Left forelimb (tissue), 1 donor: ENCODE results near the gene C7orf33.

Experiments
- DNase-seq: peaks from one replicate; pipeline ENCODE4 v3.0.0-alpha.2; 2018; ENCODE audit warnings: low spot score

The C7orf33 gene

DNA sequence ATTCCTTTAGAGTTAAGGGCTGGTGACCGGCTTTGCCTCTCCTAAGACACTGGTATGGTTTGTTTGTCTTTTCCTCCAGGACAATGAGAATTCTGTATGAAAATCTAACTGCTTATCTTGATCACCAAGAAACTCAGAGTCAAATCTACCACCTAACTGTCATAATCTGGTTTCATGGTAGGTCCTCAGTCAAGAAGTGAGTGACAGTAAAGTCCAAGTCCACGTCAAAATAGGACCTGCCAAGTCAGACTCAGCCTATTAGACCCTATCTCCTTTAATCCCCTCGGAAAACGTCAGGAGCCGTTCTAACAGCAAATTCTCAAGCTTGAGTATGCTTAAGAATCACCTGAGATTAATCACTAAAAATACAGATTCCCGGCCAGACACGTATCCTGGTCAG is 37.4 kb downstream of the C7orf33 start:
- no peak for DNase-seq

DNA sequence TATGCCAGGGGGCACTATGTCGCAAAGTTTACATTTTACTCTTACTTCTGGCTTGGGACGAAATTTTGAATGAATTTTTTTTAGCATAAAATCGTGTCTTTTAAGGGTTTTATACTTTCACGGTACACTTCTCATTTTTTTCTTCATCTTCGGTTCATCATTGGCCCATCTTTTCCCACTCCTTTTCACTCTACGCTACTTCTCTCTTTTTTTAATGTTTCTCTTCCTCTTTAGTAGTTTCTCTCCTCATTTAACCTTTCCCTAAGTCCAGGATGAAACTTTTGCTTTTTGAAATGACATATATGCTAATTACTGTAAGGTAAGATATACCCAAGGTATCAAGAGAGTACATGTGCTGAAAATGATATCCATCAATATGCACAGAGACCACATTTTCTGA is 39.5 kb downstream of the C7orf33 start:
- no peak for DNase-seq

DNA sequence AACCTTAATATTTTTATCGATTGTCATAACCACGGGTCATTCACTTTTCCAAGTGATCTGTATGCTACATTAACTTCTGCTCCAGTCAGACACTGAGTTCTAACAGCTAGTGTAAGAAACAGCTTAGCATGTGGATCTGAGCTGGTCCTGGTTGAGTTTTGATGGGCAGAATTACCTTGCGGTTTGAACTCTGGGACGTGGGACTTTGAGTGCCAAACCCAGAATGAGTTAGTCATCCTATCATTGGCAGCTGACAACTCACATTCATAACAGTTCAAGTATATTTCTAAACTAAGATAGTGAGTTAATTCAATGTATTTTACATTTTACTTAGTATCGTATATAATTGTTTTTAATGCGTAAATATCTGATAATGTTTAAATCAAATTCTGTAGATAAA is 43.2 kb downstream of the C7orf33 start:
- no peak for DNase-seq

DNA sequence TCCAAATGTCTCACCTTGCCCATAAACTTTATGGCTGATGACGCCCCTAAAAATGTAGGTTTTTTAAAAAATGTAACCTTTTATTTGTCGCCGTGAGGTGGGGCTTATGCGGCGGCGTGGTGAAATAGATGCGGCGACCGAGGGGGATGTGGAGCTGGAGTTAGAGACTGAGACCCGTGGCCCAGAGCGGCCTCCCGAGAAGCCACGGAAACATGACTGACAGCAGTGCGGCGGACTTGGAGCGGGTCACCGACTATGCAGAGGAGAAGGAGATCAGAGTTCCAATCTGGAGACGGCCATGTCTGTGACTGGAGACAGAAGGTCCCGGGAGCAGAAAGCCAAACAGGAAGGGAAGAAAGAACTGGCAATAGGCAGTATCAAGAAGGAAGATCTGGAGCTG is 46.5 kb downstream of the C7orf33 start:
- no peak for DNase-seq

DNA sequence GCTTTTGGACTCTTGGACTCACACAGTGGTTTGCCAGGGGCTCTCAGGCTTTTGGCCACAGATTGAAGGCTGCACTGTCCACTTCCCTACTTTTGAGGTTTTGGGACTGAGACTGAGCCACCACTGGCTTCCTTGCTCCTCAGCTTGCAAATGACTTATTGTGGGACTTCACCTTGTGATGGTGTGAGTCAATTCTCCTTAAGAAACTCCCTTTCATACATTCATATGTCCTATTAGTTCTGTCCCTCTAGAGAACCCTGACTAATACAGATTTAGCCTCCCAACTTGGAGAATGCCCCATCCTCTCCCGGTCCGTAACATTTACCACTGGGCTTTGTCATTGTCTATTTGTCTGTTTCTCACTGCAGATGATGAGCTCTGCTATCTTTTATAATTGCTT is 55.3 kb downstream of the C7orf33 start:
- DNase-seq = no peak

DNA sequence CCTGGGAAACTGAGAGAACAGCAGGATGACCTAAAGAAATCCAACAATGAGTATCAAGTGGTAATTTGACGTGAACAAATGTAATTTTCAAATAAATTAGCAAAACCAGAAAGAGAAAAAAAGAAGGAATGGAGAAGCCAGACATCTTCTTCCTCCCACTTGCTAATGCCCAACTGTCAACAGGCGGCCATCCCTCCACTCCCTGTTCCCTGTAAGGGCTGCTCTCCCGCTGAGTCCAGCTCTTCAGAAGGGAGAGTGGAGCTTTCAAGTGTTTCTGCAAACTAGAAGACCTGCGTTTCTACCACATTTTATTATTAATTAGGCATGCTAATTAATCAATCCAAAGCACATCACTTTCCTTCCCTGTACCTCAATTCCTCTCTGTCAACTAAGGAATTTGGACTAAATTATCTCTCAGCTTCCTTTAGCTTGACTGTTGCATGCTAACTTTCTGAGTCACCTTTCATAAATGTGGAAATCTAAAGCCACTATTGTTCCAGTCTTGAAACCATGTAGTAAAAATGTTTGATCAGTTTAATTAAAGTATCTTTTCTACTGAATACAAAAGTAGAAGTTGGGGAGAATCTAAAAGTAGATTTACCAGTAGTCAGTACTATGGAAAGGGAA is 59.8 kb downstream of the C7orf33 start:
- no peak for DNase-seq

DNA sequence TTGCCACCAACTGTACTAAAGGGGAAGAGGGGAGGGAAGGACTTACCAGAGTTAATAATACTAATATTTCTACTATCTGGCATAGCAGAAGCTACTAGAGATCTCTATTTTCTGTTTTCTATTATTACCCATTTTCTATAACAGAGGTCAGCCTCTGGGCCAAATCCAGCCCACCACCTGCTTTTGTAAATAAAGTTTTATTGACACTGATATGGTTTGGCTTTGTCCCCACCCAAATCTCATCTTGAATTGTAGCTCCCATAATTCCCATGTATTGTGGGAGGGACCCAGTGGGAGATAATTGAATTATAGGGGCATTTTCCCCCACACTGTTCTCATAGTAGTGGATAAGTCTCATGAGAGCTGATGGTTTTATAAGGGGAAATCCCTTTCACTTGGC is 62.2 kb downstream of the C7orf33 start:
- DNase-seq = no peak

DNA sequence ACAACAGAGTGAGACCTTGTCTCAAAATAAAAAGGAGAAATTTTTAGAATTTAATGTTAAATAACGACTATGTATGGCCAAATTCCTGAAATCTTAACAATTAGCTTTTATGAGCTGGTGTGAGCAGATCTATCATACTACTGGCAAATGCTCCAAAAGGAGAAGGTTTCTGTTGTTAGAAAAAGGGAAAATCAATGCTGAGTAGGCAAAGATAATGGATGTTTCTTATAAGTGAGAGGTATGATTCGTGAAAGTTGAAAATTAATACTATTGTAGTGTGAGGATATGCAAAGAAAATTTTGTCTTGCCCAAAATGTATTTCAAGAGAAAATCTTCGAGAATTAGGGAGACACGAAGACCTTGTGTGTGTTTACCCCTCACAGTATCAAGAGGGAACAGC is 67.4 kb downstream of the C7orf33 start:
- no peak for DNase-seq

DNA sequence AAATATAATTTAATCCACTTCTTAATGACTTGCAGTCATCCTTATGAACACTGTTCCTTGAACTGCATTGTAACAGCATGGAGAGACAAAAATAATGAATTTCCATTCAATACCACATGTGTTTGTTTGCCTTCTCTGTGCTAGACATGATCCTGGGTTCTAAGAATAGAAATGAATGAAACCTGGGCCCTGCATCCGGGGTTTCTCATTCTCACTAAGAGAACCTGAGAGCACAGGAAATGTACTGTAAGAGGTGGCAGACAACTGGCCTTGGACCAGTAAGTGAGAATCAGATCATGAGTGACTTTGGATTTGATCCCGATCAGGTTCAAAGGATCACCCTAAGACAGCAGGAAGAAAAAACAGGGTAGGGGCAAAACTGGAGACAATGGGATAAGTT is 70.9 kb downstream of the C7orf33 start:
- DNase-seq = no peak

DNA sequence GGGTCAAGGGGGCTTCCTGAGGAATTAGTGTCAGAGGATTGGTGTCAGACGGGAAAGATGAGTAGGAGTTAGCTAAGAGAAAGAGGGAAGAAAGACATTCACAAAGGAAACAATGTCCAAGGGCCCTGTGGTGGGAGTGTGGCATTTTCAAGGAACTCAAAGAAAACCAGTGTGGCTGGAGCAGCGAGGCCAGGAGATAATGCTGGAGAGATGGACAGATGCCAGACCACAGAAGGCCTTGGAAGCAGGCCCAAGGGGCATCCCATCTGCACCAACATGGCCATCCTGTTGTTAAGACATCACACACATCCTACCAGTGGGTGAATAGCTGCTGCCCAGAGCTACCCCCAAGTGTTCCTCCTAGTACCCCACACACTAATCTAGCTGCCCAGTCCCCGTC is 72.1 kb downstream of the C7orf33 start:
- no peak for DNase-seq

DNA sequence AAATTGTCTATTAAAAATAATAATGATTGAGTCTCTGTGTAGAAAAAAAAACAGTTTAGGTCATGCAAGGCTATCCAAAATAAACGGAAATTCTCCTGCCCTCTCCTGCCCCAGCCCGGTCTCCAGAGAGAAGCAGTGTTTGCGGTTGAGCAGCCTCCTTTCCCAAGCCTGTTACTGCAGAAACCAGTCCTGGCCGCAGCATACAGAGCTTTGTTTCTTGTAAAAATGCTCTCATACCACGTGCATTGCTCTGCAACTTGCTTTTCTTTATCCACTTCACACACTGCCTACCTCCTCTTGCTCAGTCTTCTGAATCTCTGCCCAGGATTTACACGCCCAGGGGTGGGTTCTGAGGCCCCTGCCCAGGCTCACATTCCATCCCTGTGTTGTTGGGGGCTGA is 73.8 kb downstream of the C7orf33 start:
- DNase-seq = no peak

DNA sequence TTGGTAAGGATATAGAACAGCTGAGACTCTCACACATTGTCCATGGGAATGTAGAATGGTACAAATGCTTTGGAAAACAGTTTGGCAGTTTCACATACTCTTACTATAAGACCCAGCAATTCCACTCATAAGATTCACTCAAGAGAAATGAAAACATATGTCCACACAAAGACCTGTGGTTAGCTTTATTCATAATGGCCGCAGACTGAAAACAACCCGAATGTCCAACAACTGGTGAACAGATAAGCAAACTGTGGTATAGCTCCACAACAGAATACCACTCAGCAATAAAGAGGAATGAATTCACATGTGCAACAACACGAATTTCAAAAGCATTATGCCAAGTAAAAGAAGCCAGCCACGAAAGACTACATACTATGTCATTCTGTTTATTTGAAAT is 74.7 kb downstream of the C7orf33 start:
- no peak for DNase-seq
